Brain microvascular endothelial cell (primary cell): ENCODE results near the gene NXPE3.
"Not testable (repeated sequence)": the region's sequence is repeated elsewhere in the genome, so short reads cannot be mapped to it uniquely, and the experiment has no call there.

Source experiments
- DNase-seq: peaks from one replicate; pipeline ENCODE4 v3.0.0-alpha.2; 2020
- H3K27ac ChIP-seq: fragments of 250-450 bp; sonication (Bioruptor Pico); 2 replicates; pipeline ENCODE4 v1.5.1; 2020; ENCODE audit warnings: mild to moderate bottlenecking, moderate library complexity
- H3K27me3 ChIP-seq: fragments of 250-450 bp; sonication (Bioruptor Pico); replicated peaks from 2 replicates; pipeline ENCODE4 v1.5.1; 2020; ENCODE audit warnings: mild to moderate bottlenecking
- H3K36me3 ChIP-seq: fragments of 250-450 bp; sonication (Bioruptor Pico); replicated peaks from 2 replicates; pipeline ENCODE4 v1.5.1; 2020; ENCODE audit warnings: mild to moderate bottlenecking
- H3K4me3 ChIP-seq: 2 replicates; pipeline ENCODE4 v1.5.1; 2011; ENCODE audit warnings: low read depth, mild to moderate bottlenecking, control low read depth, low read length, moderate library complexity
- CTCF ChIP-seq: IDR thresholded peaks from 2 replicates; pipeline ENCODE4 v1.5.1; 2011; ENCODE audit warnings: low read depth, mild to moderate bottlenecking, moderate library complexity, low read length, control low read depth, inconsistent platforms; ENCODE audit errors: missing control alignments
- in situ Hi-C: cut with HindIII; loops from 2 replicates; pipeline ENCODE4 v1.10.0; 2017; ENCODE audit warnings: low sequenced_read_pairs, low pct_ligation_motif_present

The NXPE3 gene

GRCh38 chr3:101744811-101745210 lies 34.2 kb upstream of the NXPE3 start:
- TF ChIP-seq CTCF, result no peak
- DNase-seq, result no peak
- in situ Hi-C loops, result no loop called here

DNA sequence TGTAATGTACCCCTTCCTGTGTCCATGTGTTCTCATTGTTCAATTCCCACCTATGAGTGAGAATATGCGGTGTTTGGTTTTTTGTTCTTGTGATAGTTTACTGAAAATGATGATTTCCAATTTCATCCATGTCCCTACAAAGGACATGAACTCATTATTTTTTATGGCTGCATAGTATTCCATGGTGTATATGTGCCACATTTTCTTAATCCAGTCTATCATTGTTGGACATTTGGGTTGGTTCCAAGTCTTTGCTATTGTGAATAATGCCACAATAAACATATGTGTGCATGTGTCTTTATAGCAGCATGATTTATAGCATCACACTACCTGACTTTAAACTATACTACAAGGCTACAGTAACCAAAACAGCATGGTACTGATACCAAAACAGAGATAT lies 33.1 kb upstream of the NXPE3 start:
- H3K36me3 ChIP-seq, in situ Hi-C loops, DNase-seq, H3K27me3 ChIP-seq, H3K4me3 ChIP-seq, H3K27ac ChIP-seq: not testable (repeated sequence)

More at GRCh38 chr3:101744811-101745210, 34.2 kb upstream of the NXPE3 start:
- Histone ChIP-seq H3K27me3 (no peaks in the 10 kb centered on the region), H3K36me3 (no peaks in the 10 kb centered on the region), H3K27ac (no peak overlapping the region), H3K4me3 (no peak overlapping the region)

DNA sequence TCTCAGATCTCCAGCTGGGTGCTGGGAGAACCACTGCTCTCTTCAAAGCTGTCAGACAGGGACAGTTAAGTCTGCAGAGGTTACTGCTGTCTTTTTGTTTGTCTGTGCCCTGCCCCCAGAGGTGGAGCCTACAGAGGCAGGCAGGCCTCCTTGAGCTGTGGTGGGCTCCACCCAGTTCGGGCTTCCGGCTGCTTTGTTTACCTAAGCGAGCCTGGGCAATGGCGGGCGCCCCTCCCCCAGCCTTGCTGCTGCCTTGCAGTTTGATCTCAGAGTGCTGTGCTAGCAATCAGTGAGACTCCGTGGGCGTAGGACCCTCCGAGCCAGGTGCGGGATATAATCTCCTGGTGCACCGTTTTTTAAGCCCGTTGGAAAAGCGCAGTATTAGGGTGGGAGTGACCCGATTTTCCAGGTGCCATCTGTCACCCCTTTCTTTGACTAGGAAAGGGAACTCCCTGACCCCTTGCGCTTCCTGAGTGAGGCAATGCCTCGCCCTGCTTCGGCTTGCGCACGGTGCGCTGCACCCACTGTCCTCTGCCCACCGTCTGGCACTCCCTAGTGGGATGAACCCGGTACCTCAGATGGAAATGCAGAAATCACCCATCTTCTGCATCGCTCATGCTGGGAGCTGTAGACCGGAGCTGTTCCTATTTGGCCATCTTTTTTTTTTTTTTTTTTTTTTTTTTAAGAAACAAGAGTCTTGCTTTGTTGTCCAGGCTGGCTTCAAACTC lies 25.5 kb upstream of the NXPE3 start:
- H3K4me3 ChIP-seq, DNase-seq, H3K27ac ChIP-seq, in situ Hi-C loops, H3K27me3 ChIP-seq, H3K36me3 ChIP-seq: not testable (repeated sequence)

- in situ Hi-C loops, result no loop called here
- Histone ChIP-seq H3K27ac (no peak overlapping the region), H3K27me3 (no peaks in the 10 kb centered on the region), H3K4me3 (no peak overlapping the region), H3K36me3 (peaks cover 10% of the 10 kb centered on the region)
- DNase-seq, result no peak
- no peak for TF ChIP-seq CTCF
These were observed 20.8 kb upstream of the NXPE3 start for GRCh38 chr3:101758224-101758623.

DNA sequence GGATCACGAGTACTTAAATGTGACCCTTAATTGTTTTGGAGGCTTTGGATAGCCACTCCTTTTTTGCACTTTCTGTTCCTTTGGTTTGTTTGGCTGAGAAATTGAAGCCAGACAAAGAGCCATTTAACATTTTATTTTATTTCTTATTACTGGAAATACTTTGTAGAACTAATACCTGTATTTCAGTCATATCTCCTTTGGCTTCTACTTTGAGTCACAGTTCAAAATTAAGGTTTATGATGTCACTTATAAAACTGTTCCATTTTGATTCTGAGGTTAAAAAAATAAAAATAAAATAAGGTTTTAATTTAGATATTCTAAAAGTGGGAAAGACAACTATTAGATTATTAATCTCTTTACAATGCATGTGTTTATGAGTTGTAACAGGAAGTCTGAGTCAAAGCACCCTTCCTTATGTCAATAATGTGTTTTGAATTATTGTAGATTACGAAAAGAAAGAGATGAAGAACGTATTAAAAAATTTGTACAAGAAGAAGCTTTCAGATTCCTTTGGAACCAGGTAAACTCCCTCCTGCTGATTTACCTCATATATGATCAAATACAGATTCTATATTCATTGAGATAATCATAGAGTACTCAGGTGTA lies 16.9 kb upstream of the NXPE3 start:
- no peak for DNase-seq
- in situ Hi-C loops, result no loop called here
- no peak for TF ChIP-seq CTCF
- no peak overlapping the region for H3K4me3 ChIP-seq
- peaks cover 7% of the 10 kb centered on the region for H3K36me3 ChIP-seq
- no peak overlapping the region for H3K27ac ChIP-seq
- no peaks in the 10 kb centered on the region for H3K27me3 ChIP-seq

GRCh38 chr3:101777745-101778281 lies 1.2 kb upstream of the NXPE3 start:
- in situ Hi-C loops, H3K27ac ChIP-seq: not testable (repeated sequence)

DNA sequence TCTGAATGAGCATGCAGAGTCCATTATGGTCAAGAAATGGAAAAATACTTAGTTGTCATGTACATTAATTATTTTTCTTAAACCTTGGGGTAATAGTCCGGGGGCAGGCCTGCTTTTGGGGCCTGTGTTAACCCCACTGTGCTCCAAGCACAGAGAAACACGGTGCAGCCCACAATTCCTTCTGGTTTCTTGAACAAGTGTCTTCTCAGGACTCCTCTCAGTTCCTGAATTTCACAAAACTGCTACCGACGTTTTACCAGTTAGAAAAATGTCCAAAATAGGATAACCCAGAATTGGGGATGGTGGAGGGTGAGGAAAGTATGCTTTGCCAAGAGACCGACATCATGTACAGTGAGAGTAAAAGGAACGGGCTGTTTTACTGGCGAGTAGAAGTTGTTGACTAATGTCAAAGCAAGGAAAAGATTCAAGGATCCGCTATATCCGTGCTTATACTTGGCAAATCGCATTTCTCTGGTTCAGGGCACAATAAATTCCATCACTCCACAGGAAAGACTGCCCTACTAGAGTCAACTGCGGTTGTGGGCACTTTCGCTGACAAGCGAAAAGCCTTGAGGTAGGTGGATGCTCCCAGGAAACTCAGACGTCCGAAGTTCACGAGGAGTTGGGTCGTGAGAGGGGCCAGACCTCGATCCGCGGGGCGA lies 495 bp upstream of the NXPE3 start:
- Histone ChIP-seq H3K27ac (no peak overlapping the region), H3K4me3 (peak overlapping the region; percentile 93), H3K36me3 (peaks cover 8% of the 10 kb centered on the region), H3K27me3 (no peaks in the 10 kb centered on the region)
- in situ Hi-C loops, result no loop called here
- no peak for DNase-seq
- no peak for TF ChIP-seq CTCF

More at GRCh38 chr3:101777745-101778281, 1.2 kb upstream of the NXPE3 start:
- not testable (repeated sequence) for H3K36me3 ChIP-seq, H3K4me3 ChIP-seq, H3K27me3 ChIP-seq, DNase-seq
